Esophagus (tissue), 2 donors: Measurements from ENCODE around the gene GRIN2C. TPM values are rescaled to one million over a fixed set of nuclear protein-coding genes. Genes with fewer than 3 reads are reported as not detected.

ENCODE experiments used
- H3K27ac ChIP-seq, 2 donors: one replicate each; pipeline ENCODE4 v1.5.1; 2013; ENCODE audit warnings: low read depth in 2 of 2, mild to moderate bottlenecking in 2 of 2, inconsistent platforms in 1 of 2, low read length in 1 of 2, moderate library complexity in 1 of 2
- H3K27me3 ChIP-seq, 2 donors: one replicate each; pipeline ENCODE4 v1.6.1; 2013; ENCODE audit warnings: low read length in 2 of 2, control low read depth in 1 of 2, mild to moderate bottlenecking in 1 of 2; ENCODE audit not compliant: insufficient read depth in 2 of 2, control insufficient read depth in 1 of 2
- H3K36me3 ChIP-seq, 2 donors: one replicate each; pipeline ENCODE4 v1.6.1; 2013; ENCODE audit warnings: low read length in 1 of 2; ENCODE audit not compliant: control insufficient read depth in 2 of 2, insufficient read depth in 2 of 2
- H3K4me1 ChIP-seq, 2 donors: one replicate each; pipeline ENCODE4 v1.6.1; 2013; ENCODE audit warnings: low read length in 1 of 2; ENCODE audit not compliant: control insufficient read depth in 2 of 2, insufficient read depth in 2 of 2
- H3K4me3 ChIP-seq, 2 donors: one replicate each; pipeline ENCODE4 v1.5.1; 2013; ENCODE audit warnings: low read length in 2 of 2, mild to moderate bottlenecking in 2 of 2, low read depth in 1 of 2, moderate library complexity in 1 of 2
- H3K9me3 ChIP-seq, 2 donors: one replicate each; pipeline ENCODE4 v1.6.1; 2013; ENCODE audit warnings: mild to moderate bottlenecking in 2 of 2, low read depth in 1 of 2, low read length in 1 of 2, moderate library complexity in 1 of 2; ENCODE audit not compliant: control insufficient read depth in 2 of 2, insufficient read depth in 1 of 2
- WGBS, 2 donors: extraction: QIAGEN DNeasy Blood & Tissue Kit; methylation state at CpG; one replicate each; pipeline ENCODE4 v1.1.7; 2013; 5-methylcytosine and 5-hydroxymethylcytosine counted together
- polyA plus RNA-seq, 2 donors: library from polyadenylated mRNA; stranded (reverse); fragments of 200-250 nt; gene quantifications; one replicate each; pipeline ENCODE4 v1.2.3, GENCODE V29; 2013
- donor health status: healthy with polysubstance abuse.
- donor health status: Bipolar disorder and iron deficiency.

The GRIN2C gene
- polyA plus RNA-seq, 2 donors, result 0.08 to 0.10 TPM

- Histone ChIP-seq H3K4me3 (no peak overlapping the region), H3K27me3 (no peaks in the 10 kb centered on the region), H3K27ac (no peak overlapping the region), H3K9me3 (no peaks in the 10 kb centered on the region), H3K4me1 (peaks cover 0 to 4% of the 10 kb centered on the region in 2 donors), H3K36me3 (peaks cover 0 to 23% of the 10 kb centered on the region in 2 donors)
- WGBS, 2 donors, result 90 to 93% methylated on average over 10 of the region's 10 CpGs
These were observed 53.4 kb downstream of the GRIN2C start for GRCh38 chr17:74806334-74806733.

GRCh38 chr17:74805591-74805991, 54.1 kb downstream of the GRIN2C start:
- WGBS, 2 donors, result 82 to 87% methylated on average over 15 of the region's 15 CpGs
- H3K27me3 ChIP-seq, result no peaks in the 10 kb centered on the region
- no peaks in the 10 kb centered on the region for H3K9me3 ChIP-seq
- peaks cover 0 to 4% of the 10 kb centered on the region in 2 donors for H3K4me1 ChIP-seq
- no peak overlapping the region for H3K4me3 ChIP-seq
- H3K27ac ChIP-seq, result no peak overlapping the region
- peaks cover 0 to 28% of the 10 kb centered on the region in 2 donors for H3K36me3 ChIP-seq

GRCh38 chr17:74804683-74805082, 55.0 kb downstream of the GRIN2C start:
- H3K36me3 ChIP-seq, result peaks cover 0 to 30% of the 10 kb centered on the region in 2 donors
- H3K9me3 ChIP-seq, result no peaks in the 10 kb centered on the region
- H3K4me3 ChIP-seq, result no peak overlapping the region
- 95% methylated on average over 7 of the region's 7 CpGs for WGBS, 2 donors
- no peak overlapping the region for H3K27ac ChIP-seq
- peaks cover 0 to 4% of the 10 kb centered on the region in 2 donors for H3K4me1 ChIP-seq
- no peaks in the 10 kb centered on the region for H3K27me3 ChIP-seq

GRCh38 chr17:74803971-74804370, 55.7 kb downstream of the GRIN2C start:
- Histone ChIP-seq H3K36me3 (peaks cover 0 to 37% of the 10 kb centered on the region in 2 donors), H3K4me3 (no peak overlapping the region), H3K27me3 (no peaks in the 10 kb centered on the region), H3K4me1 (peaks cover 0 to 4% of the 10 kb centered on the region in 2 donors), H3K9me3 (no peaks in the 10 kb centered on the region), H3K27ac (no peak overlapping the region)
- 67 to 84% methylated on average over 5 of the region's 5 CpGs for WGBS, 2 donors

- H3K9me3 ChIP-seq, result no peaks in the 10 kb centered on the region
- H3K27me3 ChIP-seq, result no peaks in the 10 kb centered on the region
- peaks cover 0 to 4% of the 10 kb centered on the region in 2 donors for H3K4me1 ChIP-seq
- H3K4me3 ChIP-seq, result no peak overlapping the region
- 93% methylated on average over 12 of the region's 12 CpGs for WGBS, 2 donors
- peaks cover 3 to 38% of the 10 kb centered on the region in 2 donors for H3K36me3 ChIP-seq
- no peak overlapping the region for H3K27ac ChIP-seq
These were observed 56.2 kb downstream of the GRIN2C start for GRCh38 chr17:74803388-74803930.

- H3K4me1 ChIP-seq, result peaks cover 0 to 4% of the 10 kb centered on the region in 2 donors
- peaks cover 16 to 33% of the 10 kb centered on the region in 2 donors for H3K36me3 ChIP-seq
- H3K27me3 ChIP-seq, result no peaks in the 10 kb centered on the region
- no peak overlapping the region for H3K27ac ChIP-seq
- no peak overlapping the region for H3K4me3 ChIP-seq
- H3K9me3 ChIP-seq, result no peaks in the 10 kb centered on the region
- 75 to 81% methylated on average over 8 of the region's 8 CpGs for WGBS, 2 donors
These were observed 57.8 kb downstream of the GRIN2C start for GRCh38 chr17:74801896-74802295.

- Histone ChIP-seq H3K4me1 (peaks cover 0 to 4% of the 10 kb centered on the region in 2 donors), H3K9me3 (no peaks in the 10 kb centered on the region), H3K27ac (no peak overlapping the region), H3K27me3 (no peaks in the 10 kb centered on the region), H3K4me3 (no peak overlapping the region), H3K36me3 (peaks cover 25 to 37% of the 10 kb centered on the region in 2 donors)
- WGBS, 2 donors, result 81 to 83% methylated on average over 7 of the region's 7 CpGs
These were observed 59.2 kb downstream of the GRIN2C start for GRCh38 chr17:74800531-74800930.

- H3K36me3 ChIP-seq, result peaks cover 29 to 41% of the 10 kb centered on the region in 2 donors
- no peaks in the 10 kb centered on the region for H3K27me3 ChIP-seq
- H3K4me3 ChIP-seq, result no peak overlapping the region
- H3K27ac ChIP-seq, result no peak overlapping the region
- peaks cover 0 to 4% of the 10 kb centered on the region in 2 donors for H3K4me1 ChIP-seq
- 93 to 97% methylated on average over 14 of the region's 14 CpGs for WGBS, 2 donors
- H3K9me3 ChIP-seq, result no peaks in the 10 kb centered on the region
These were observed 60.6 kb downstream of the GRIN2C start for GRCh38 chr17:74799097-74799496.

GRCh38 chr17:74798239-74798707, 61.4 kb downstream of the GRIN2C start:
- no peaks in the 10 kb centered on the region for H3K9me3 ChIP-seq
- WGBS, 2 donors, result 85 to 86% methylated on average over 8 of the region's 8 CpGs
- H3K36me3 ChIP-seq, result peaks cover 29 to 44% of the 10 kb centered on the region in 2 donors
- H3K4me1 ChIP-seq, result peaks cover 0 to 4% of the 10 kb centered on the region in 2 donors
- no peak overlapping the region for H3K4me3 ChIP-seq
- H3K27ac ChIP-seq, result no peak overlapping the region
- no peaks in the 10 kb centered on the region for H3K27me3 ChIP-seq

- WGBS, 2 donors, result 93 to 94% methylated on average over 4 of the region's 4 CpGs
- H3K27me3 ChIP-seq, result no peaks in the 10 kb centered on the region
- H3K9me3 ChIP-seq, result no peaks in the 10 kb centered on the region
- H3K4me3 ChIP-seq, result no peak overlapping the region
- peaks cover 29 to 46% of the 10 kb centered on the region in 2 donors for H3K36me3 ChIP-seq
- H3K27ac ChIP-seq, result no peak overlapping the region
- H3K4me1 ChIP-seq, result peaks cover 0 to 4% of the 10 kb centered on the region in 2 donors
These were observed 61.9 kb downstream of the GRIN2C start for GRCh38 chr17:74797824-74798223.
